ENCODE results near the gene INSYN1.
"Not testable (repeated sequence)": the region's sequence is repeated elsewhere in the genome, so short reads cannot be mapped to it uniquely, and the experiment has no call there.

Gene INSYN1

GRCh38 chr15:73712107-73712506 lies 41.0 kb downstream of the INSYN1 start:
- DNase-seq (ENCODE audit: low read depth) = no peak

- DNase-seq (ENCODE audit: low read depth) = no peak
Measured at GRCh38 chr15:73711526-73711925, 41.6 kb downstream of the INSYN1 start.

- no peak for DNase-seq (ENCODE audit: low read depth)
Measured at GRCh38 chr15:73710321-73710720, 42.8 kb downstream of the INSYN1 start.

- no peak for DNase-seq (ENCODE audit: low read depth)
Measured at GRCh38 chr15:73709686-73710085, 43.5 kb downstream of the INSYN1 start.

GRCh38 chr15:73709241-73709640 lies 43.9 kb downstream of the INSYN1 start:
- no peak for DNase-seq (ENCODE audit: low read depth)

- DNase-seq (ENCODE audit: low read depth) = no peak
Measured at GRCh38 chr15:73708691-73709090, 44.5 kb downstream of the INSYN1 start.

- peak; percentile 33 for DNase-seq (ENCODE audit: low read depth)
Measured at GRCh38 chr15:73704869-73705645, 48.1 kb downstream of the INSYN1 start.

GRCh38 chr15:73704142-73704868 lies 48.8 kb downstream of the INSYN1 start:
- not testable (repeated sequence) for DNase-seq (ENCODE audit: low read depth)

- not testable (repeated sequence) for DNase-seq (ENCODE audit: low read depth)
Measured at GRCh38 chr15:73703601-73704000, 49.5 kb downstream of the INSYN1 start.

- not testable (repeated sequence) for DNase-seq (ENCODE audit: low read depth)
Measured at GRCh38 chr15:73702311-73703239, 50.6 kb downstream of the INSYN1 start.

- DNase-seq (ENCODE audit: low read depth) = peak; percentile 53
Measured at GRCh38 chr15:73700041-73700842, 52.9 kb downstream of the INSYN1 start.

- DNase-seq (ENCODE audit: low read depth) = no peak
Measured at GRCh38 chr15:73699249-73700040, 53.7 kb downstream of the INSYN1 start.

- DNase-seq (ENCODE audit: low read depth) = peak; percentile 35
Measured at GRCh38 chr15:73697033-73697467, 56.1 kb downstream of the INSYN1 start.

- no peak for DNase-seq (ENCODE audit: low read depth)
Measured at GRCh38 chr15:73696641-73697001, 56.5 kb downstream of the INSYN1 start.

- no peak for DNase-seq (ENCODE audit: low read depth)
Measured at GRCh38 chr15:73695773-73696640, 57.1 kb downstream of the INSYN1 start.

- no peak for DNase-seq (ENCODE audit: low read depth)
Measured at GRCh38 chr15:73694419-73694818, 58.7 kb downstream of the INSYN1 start.

GRCh38 chr15:73691396-73691795 lies 61.8 kb downstream of the INSYN1 start:
- DNase-seq (ENCODE audit: low read depth) = no peak

- no peak for DNase-seq (ENCODE audit: low read depth)
Measured at GRCh38 chr15:73688455-73688854, 64.7 kb downstream of the INSYN1 start.

GRCh38 chr15:73687351-73687750 lies 65.8 kb downstream of the INSYN1 start:
- DNase-seq (ENCODE audit: low read depth) = no peak

Data from stimulated activated CD8-positive, alpha-beta memory T cell treated with anti-CD3 and anti-CD28 coated beads, Interleukin-15, amount 100 ng/mL, for 24 hours (primary cell).